HepG2 (cell line): ENCODE results near the gene METTL27. TPM values are rescaled to one million over a fixed set of nuclear protein-coding genes. Genes with fewer than 3 reads are reported as not detected.

Source experiments
- CERS6 ChIP-seq: sonication (generic); formaldehyde crosslinking; IDR thresholded peaks from 2 replicates; pipeline ENCODE4 v1.5.0; 2020; ENCODE audit warnings: missing genetic modification reagents
- DNMT3B ChIP-seq: conservative IDR thresholded peaks from 2 replicates; pipeline ENCODE4 v1.6.1; 2016; ENCODE audit warnings: missing biosample characterization, control low read depth
- ETV5 ChIP-seq: IDR thresholded peaks from 2 replicates; pipeline ENCODE4 v1.6.1; 2018; ENCODE audit warnings: missing biosample characterization, missing genetic modification reagents, inconsistent platforms, borderline replicate concordance
- ETV6 ChIP-seq: sonication (generic); formaldehyde crosslinking; conservative IDR thresholded peaks from 2 replicates; pipeline ENCODE4 v1.4.0; 2020; ENCODE audit warnings: missing genetic modification reagents
- FOSL1 ChIP-seq: sonication (generic); formaldehyde crosslinking; IDR thresholded peaks from 2 replicates; pipeline ENCODE4 v1.9.0; 2021; ENCODE audit warnings: missing genetic modification reagents, borderline replicate concordance
- FOXO1 ChIP-seq: sonication (generic); formaldehyde crosslinking; IDR thresholded peaks from 2 replicates; pipeline ENCODE4 v1.4.0; 2020; ENCODE audit warnings: missing genetic modification reagents
- FOXP1 ChIP-seq, 2 experiments: fragments of 450-650 bp in 1 of 2; IDR thresholded peaks; 2 replicates each; pipeline ENCODE4 v1.6.1; 2017 to 2018; ENCODE audit warnings: antibody characterized with exemption in 1 of 2
- GATAD1 ChIP-seq: IDR thresholded peaks from 2 replicates; pipeline ENCODE4 v1.6.1; 2016; ENCODE audit warnings: missing genetic modification reagents, missing compliant biosample characterization
- KDM6A ChIP-seq: IDR thresholded peaks from 2 replicates; pipeline ENCODE4 v1.6.1; 2016; ENCODE audit warnings: low read depth
- PCBP2 ChIP-seq: fragments of 200-400 bp; formaldehyde crosslinking; optimal IDR thresholded peaks from 2 replicates; pipeline ENCODE3; 2018; ENCODE audit warnings: low read length, low read depth; ENCODE audit not compliant: poor library complexity, severe bottlenecking
- PHF21A ChIP-seq: sonication (generic); formaldehyde crosslinking; IDR thresholded peaks from 2 replicates; pipeline ENCODE4 v1.5.0; 2020; ENCODE audit warnings: mild to moderate bottlenecking, missing genetic modification reagents
- PHF5A ChIP-seq: IDR thresholded peaks from one replicate; pipeline ENCODE4 v1.6.1; 2018; ENCODE audit warnings: low read depth, missing genetic modification reagents; ENCODE audit not compliant: unreplicated experiment
- RARA ChIP-seq: IDR thresholded peaks from 2 replicates; pipeline ENCODE4 v1.6.1; 2016; ENCODE audit warnings: missing genetic modification reagents, missing compliant biosample characterization
- RCOR2 ChIP-seq: IDR thresholded peaks from 2 replicates; pipeline ENCODE4 v1.6.1; 2016; ENCODE audit warnings: missing biosample characterization, missing genetic modification reagents
- ZKSCAN1 ChIP-seq: fragments of 150-350 bp; IDR thresholded peaks from 2 replicates; pipeline ENCODE4 v1.6.1; 2014; ENCODE audit warnings: low read length
- ZNF136 ChIP-seq: sonication (generic); formaldehyde crosslinking; IDR thresholded peaks from 2 replicates; pipeline ENCODE4 v1.8.1; 2022; ENCODE audit warnings: low read depth, mild to moderate bottlenecking, moderate library complexity, missing genetic modification reagents
- ZNF230 ChIP-seq: sonication (generic); formaldehyde crosslinking; IDR thresholded peaks from 2 replicates; pipeline ENCODE4 v1.4.0; 2020; ENCODE audit warnings: mild to moderate bottlenecking, missing genetic modification reagents
- ZNF547 ChIP-seq: sonication (generic); formaldehyde crosslinking; IDR thresholded peaks from 2 replicates; pipeline ENCODE4 v1.5.1; 2020; ENCODE audit warnings: mild to moderate bottlenecking, missing genetic modification reagents
- ZNF569 ChIP-seq: sonication (generic); formaldehyde crosslinking; IDR thresholded peaks from 2 replicates; pipeline ENCODE4 v1.5.0; 2020; ENCODE audit warnings: mild to moderate bottlenecking, missing genetic modification reagents, moderate library complexity, borderline replicate concordance
- ZNF605 ChIP-seq: sonication (generic); formaldehyde crosslinking; IDR thresholded peaks from 2 replicates; pipeline ENCODE4 v1.8.0; 2022; ENCODE audit warnings: mild to moderate bottlenecking, missing genetic modification reagents
- ZNF678 ChIP-seq: sonication (generic); formaldehyde crosslinking; IDR thresholded peaks from 2 replicates; pipeline ENCODE4 v1.4.0; 2020; ENCODE audit warnings: mild to moderate bottlenecking, missing genetic modification reagents
- ZNF883 ChIP-seq: sonication (generic); formaldehyde crosslinking; IDR thresholded peaks from 2 replicates; pipeline ENCODE4 v1.5.1; 2020; ENCODE audit warnings: mild to moderate bottlenecking, missing genetic modification reagents; ENCODE audit errors: not compliant biosample characterization
- polyA plus RNA-seq, 8 experiments: library from polyadenylated mRNA; depleted of rRNA in 3 of 8; stranded (reverse) in 7 of 8; unstranded in 1 of 8; fragments of >200 nt; fragmentation: Illumina TruSeq in 4 of 8; extraction: Trizol in 4 of 8; gene quantifications; 2 replicates each; pipeline versions ENCODE4 v1.2.1 to v1.2.3, GENCODE V29; 2011 to 2016; ENCODE audit warnings: low read depth in 4 of 8, missing spikeins in 1 of 8, mixed read lengths in 1 of 8; ENCODE audit not compliant: insufficient read depth in 1 of 8
- total RNA-seq, 5 experiments: library from RNA; depleted of rRNA; stranded (reverse); fragments of >200 nt; fragmentation: Illumina TruSeq; extraction: Trizol; gene quantifications; 2 replicates each; pipeline ENCODE4 v1.2.3, GENCODE V29; 2016; ENCODE audit warnings: low read depth in 1 of 5
- TF ChIP-seq, protein P1 (sequence below): IDR thresholded peaks from 2 replicates; pipeline ENCODE4 v1.6.1; 2016; ENCODE audit warnings: low read depth, control low read depth
- TF ChIP-seq, protein P2 (sequence below): sonication (generic); formaldehyde crosslinking; IDR thresholded peaks from 2 replicates; pipeline ENCODE4 v1.4.0; 2020; ENCODE audit warnings: low read depth, missing genetic modification reagents
- TF ChIP-seq, protein P3 (sequence below): sonication (generic); formaldehyde crosslinking; IDR thresholded peaks from 2 replicates; pipeline ENCODE4 v1.5.1; 2020; ENCODE audit warnings: mild to moderate bottlenecking, missing genetic modification reagents, moderate library complexity

The METTL27 gene
- total and polyA plus RNA-seq, 2 of the 13 experiments (the other 11 are each of a cell fraction or from before 2014, with no cell fraction given): 2.0 to 3.0 TPM

DNA sequence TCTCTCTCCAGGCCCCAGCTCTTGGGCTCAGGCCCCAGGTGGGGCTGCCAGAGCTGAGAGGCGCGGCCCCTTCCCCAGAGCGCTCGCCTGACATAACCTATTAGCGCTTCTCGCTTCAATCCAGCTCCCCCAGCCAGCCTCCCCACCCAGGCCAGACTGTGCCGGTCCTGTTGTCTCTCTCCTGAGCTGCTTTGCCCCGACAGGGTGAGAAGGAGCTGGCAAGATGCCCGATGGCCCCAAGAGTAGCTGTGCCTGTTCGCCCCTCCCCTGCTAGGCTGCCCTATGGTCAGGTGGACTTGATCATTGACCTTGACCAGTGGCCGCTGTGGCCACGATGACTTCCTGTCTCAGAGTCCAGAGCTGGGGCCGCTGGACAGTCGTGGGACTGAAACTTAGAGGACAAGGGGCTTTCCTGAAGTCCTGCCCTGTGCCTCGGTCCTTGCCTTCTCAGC lies 27.8 kb upstream of the METTL27 start (continued):
- no peak for TF ChIP-seq PCBP2
- TF ChIP-seq FOXP1 (IDR thresholded peaks at IDR 0.05): no peak
- 0 out of 2 replicates have a peak, but pooled peaks have one; percentile 8 for TF ChIP-seq FOXP1 (CRISPR knock-in tag; IDR thresholded peaks at IDR 0.05)
- TF ChIP-seq, protein P1, sequence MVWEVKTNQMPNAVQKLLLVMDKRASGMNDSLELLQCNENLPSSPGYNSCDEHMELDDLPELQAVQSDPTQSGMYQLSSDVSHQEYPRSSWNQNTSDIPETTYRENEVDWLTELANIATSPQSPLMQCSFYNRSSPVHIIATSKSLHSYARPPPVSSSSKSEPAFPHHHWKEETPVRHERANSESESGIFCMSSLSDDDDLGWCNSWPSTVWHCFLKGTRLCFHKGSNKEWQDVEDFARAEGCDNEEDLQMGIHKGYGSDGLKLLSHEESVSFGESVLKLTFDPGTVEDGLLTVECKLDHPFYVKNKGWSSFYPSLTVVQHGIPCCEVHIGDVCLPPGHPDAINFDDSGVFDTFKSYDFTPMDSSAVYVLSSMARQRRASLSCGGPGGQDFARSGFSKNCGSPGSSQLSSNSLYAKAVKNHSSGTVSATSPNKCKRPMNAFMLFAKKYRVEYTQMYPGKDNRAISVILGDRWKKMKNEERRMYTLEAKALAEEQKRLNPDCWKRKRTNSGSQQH (CRISPR knock-in tag): peak; percentile 46; the same call in 1 of the 2 replicates
- TF ChIP-seq ZNF883 (CRISPR knock-in tag): no peak
- TF ChIP-seq DNMT3B (CRISPR knock-in tag): 0 out of 2 replicates have a peak, but pooled peaks have one; percentile 27
- peak; percentile 36; the same call in 1 of the 2 replicates for TF ChIP-seq ZNF605 (CRISPR knock-in tag)
- TF ChIP-seq, protein P2, sequence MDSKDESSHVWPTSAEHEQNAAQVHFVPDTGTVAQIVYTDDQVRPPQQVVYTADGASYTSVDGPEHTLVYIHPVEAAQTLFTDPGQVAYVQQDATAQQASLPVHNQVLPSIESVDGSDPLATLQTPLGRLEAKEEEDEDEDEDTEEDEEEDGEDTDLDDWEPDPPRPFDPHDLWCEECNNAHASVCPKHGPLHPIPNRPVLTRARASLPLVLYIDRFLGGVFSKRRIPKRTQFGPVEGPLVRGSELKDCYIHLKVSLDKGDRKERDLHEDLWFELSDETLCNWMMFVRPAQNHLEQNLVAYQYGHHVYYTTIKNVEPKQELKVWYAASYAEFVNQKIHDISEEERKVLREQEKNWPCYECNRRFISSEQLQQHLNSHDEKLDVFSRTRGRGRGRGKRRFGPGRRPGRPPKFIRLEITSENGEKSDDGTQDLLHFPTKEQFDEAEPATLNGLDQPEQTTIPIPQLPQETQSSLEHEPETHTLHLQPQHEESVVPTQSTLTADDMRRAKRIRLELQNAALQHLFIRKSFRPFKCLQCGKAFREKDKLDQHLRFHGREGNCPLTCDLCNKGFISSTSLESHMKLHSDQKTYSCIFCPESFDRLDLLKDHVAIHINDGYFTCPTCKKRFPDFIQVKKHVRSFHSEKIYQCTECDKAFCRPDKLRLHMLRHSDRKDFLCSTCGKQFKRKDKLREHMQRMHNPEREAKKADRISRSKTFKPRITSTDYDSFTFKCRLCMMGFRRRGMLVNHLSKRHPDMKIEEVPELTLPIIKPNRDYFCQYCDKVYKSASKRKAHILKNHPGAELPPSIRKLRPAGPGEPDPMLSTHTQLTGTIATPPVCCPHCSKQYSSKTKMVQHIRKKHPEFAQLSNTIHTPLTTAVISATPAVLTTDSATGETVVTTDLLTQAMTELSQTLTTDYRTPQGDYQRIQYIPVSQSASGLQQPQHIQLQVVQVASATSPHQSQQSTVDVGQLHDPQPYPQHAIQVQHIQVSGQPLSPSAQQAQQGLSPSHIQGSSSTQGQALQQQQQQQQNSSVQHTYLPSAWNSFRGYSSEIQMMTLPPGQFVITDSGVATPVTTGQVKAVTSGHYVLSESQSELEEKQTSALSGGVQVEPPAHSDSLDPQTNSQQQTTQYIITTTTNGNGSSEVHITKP (CRISPR knock-in tag): no peak
- peak; percentile 97 for TF ChIP-seq RARA (CRISPR knock-in tag)
- TF ChIP-seq, protein P3, sequence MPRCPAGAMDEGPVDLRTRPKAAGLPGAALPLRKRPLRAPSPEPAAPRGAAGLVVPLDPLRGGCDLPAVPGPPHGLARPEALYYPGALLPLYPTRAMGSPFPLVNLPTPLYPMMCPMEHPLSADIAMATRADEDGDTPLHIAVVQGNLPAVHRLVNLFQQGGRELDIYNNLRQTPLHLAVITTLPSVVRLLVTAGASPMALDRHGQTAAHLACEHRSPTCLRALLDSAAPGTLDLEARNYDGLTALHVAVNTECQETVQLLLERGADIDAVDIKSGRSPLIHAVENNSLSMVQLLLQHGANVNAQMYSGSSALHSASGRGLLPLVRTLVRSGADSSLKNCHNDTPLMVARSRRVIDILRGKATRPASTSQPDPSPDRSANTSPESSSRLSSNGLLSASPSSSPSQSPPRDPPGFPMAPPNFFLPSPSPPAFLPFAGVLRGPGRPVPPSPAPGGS (CRISPR knock-in tag): no peak
- TF ChIP-seq RCOR2 (CRISPR knock-in tag): peak; percentile 66; the same call in 1 of the 2 replicates
- peak; percentile 59; the same call in 1 of the 2 replicates for TF ChIP-seq GATAD1 (CRISPR knock-in tag)
- TF ChIP-seq FOXO1 (CRISPR knock-in tag): peak; percentile 21; the same call in 1 of the 2 replicates
- TF ChIP-seq FOSL1 (CRISPR knock-in tag): no peak
- TF ChIP-seq KDM6A: peak; percentile 52; the same call in 1 of the 2 replicates
- TF ChIP-seq ZNF569 (CRISPR knock-in tag): no peak
- peak; percentile 36 for TF ChIP-seq PHF5A (CRISPR knock-in tag)
- no peak for TF ChIP-seq ZNF678 (CRISPR knock-in tag)
- TF ChIP-seq PHF21A (CRISPR knock-in tag): peak; percentile 52; the same call in 1 of the 2 replicates
- TF ChIP-seq ZNF136 (CRISPR knock-in tag): no peak
- no peak for TF ChIP-seq CERS6
- TF ChIP-seq ZNF547 (CRISPR knock-in tag): no peak
- no peak for TF ChIP-seq ETV6 (CRISPR knock-in tag)
- no peak for TF ChIP-seq ZKSCAN1
- no peak for TF ChIP-seq ZNF230 (CRISPR knock-in tag)
- TF ChIP-seq ETV5 (CRISPR knock-in tag): peak; percentile 95
